HepG2 (cell line): ENCODE measurements around the gene P3H3. TPM values are rescaled to one million over a fixed set of nuclear protein-coding genes. Genes with fewer than 3 reads are reported as not detected.

ENCODE experiments used
- FOXC1 ChIP-seq: sonication (generic); formaldehyde crosslinking; IDR thresholded peaks from 2 replicates; pipeline ENCODE4 v1.8.0; 2022; ENCODE audit warnings: mild to moderate bottlenecking, missing genetic modification reagents, borderline replicate concordance
- HBP1 ChIP-seq: IDR thresholded peaks from 2 replicates; pipeline ENCODE4 v1.6.1; 2016; ENCODE audit warnings: low read depth, control low read depth
- HOXA3 ChIP-seq: sonication (generic); formaldehyde crosslinking; IDR thresholded peaks from 2 replicates; pipeline ENCODE4 v1.5.0; 2020; ENCODE audit warnings: missing genetic modification reagents
- MXD4 ChIP-seq: IDR thresholded peaks from 2 replicates; pipeline ENCODE4 v1.6.1; 2016; ENCODE audit warnings: mild to moderate bottlenecking, missing biosample characterization, missing genetic modification reagents
- NR1H2 ChIP-seq: sonication (generic); formaldehyde crosslinking; IDR thresholded peaks from 2 replicates; pipeline ENCODE4 v1.8.1; 2022; ENCODE audit warnings: low read depth, missing genetic modification reagents, borderline replicate concordance
- PHF20 ChIP-seq: sonication (generic); formaldehyde crosslinking; IDR thresholded peaks from 2 replicates; pipeline ENCODE4 v1.5.0; 2020; ENCODE audit warnings: mild to moderate bottlenecking, missing genetic modification reagents
- PRMT3 ChIP-seq: sonication (generic); formaldehyde crosslinking; IDR thresholded peaks from 2 replicates; pipeline ENCODE4 v1.8.1; 2022; ENCODE audit warnings: low read depth, mild to moderate bottlenecking, moderate library complexity, missing genetic modification reagents, borderline replicate concordance
- SNAPC4 ChIP-seq: sonication (generic); formaldehyde crosslinking; IDR thresholded peaks from 2 replicates; pipeline ENCODE4 v1.4.0; 2020; ENCODE audit warnings: mild to moderate bottlenecking, missing genetic modification reagents
- TP53 ChIP-seq: sonication (generic); formaldehyde crosslinking; conservative IDR thresholded peaks from 2 replicates; pipeline ENCODE4 v1.4.0; 2020; ENCODE audit warnings: missing genetic modification reagents
- TRIM22 ChIP-seq: fragments of 450-650 bp; IDR thresholded peaks from 2 replicates; pipeline ENCODE4 v1.6.1; 2017
- ZFP37 ChIP-seq: sonication (generic); formaldehyde crosslinking; IDR thresholded peaks from 2 replicates; pipeline ENCODE4 v1.4.0; 2020; ENCODE audit warnings: missing genetic modification reagents, borderline replicate concordance
- ZNF687 ChIP-seq: sonication (generic); formaldehyde crosslinking; IDR thresholded peaks from 2 replicates; pipeline ENCODE4 v1.5.1; 2020; ENCODE audit warnings: mild to moderate bottlenecking, missing genetic modification reagents, moderate library complexity
- polyA plus RNA-seq, 8 experiments: library from polyadenylated mRNA; depleted of rRNA in 3 of 8; stranded (reverse) in 7 of 8; unstranded in 1 of 8; fragments of >200 nt; fragmentation: Illumina TruSeq in 4 of 8; extraction: Trizol in 4 of 8; gene quantifications; 2 replicates each; pipeline versions ENCODE4 v1.2.1 to v1.2.3, GENCODE V29; 2011 to 2016; ENCODE audit warnings: low read depth in 4 of 8, missing spikeins in 1 of 8, mixed read lengths in 1 of 8; ENCODE audit not compliant: insufficient read depth in 1 of 8
- total RNA-seq, 5 experiments: library from RNA; depleted of rRNA; stranded (reverse); fragments of >200 nt; fragmentation: Illumina TruSeq; extraction: Trizol; gene quantifications; 2 replicates each; pipeline ENCODE4 v1.2.3, GENCODE V29; 2016; ENCODE audit warnings: low read depth in 1 of 5

The P3H3 gene
- total and polyA plus RNA-seq, 2 of the 13 experiments (the other 11 are each of a cell fraction or from before 2014, with no cell fraction given) = 20.1 to 20.5 TPM

GRCh38 chr12:6829536-6830220, 1.5 kb downstream of the P3H3 start (continued):
- no peak for TF ChIP-seq SNAPC4 (CRISPR knock-in tag)
- TF ChIP-seq TRIM22 = no peak
- TF ChIP-seq PRMT3 (CRISPR knock-in tag) = 0 out of 2 replicates have a peak, but pooled peaks have one; percentile 9
- TF ChIP-seq ZNF687 (CRISPR knock-in tag) = peak; percentile 68
- 0 out of 2 replicates have a peak, but pooled peaks have one; percentile 76 for TF ChIP-seq FOXC1 (CRISPR knock-in tag)
- TF ChIP-seq HOXA3 = peak; percentile 47; the same call in 1 of the 2 replicates
- TF ChIP-seq HBP1 (CRISPR knock-in tag) = no peak
- 0 out of 2 replicates have a peak, but pooled peaks have one; percentile 42 for TF ChIP-seq TP53 (CRISPR knock-in tag)
- TF ChIP-seq ZFP37 (CRISPR knock-in tag) = 0 out of 2 replicates have a peak, but pooled peaks have one; percentile 54
- 0 out of 2 replicates have a peak, but pooled peaks have one; percentile 9 for TF ChIP-seq MXD4 (CRISPR knock-in tag)
- peak; percentile 16 for TF ChIP-seq PHF20 (CRISPR knock-in tag)
- TF ChIP-seq NR1H2 = peak; percentile 39; the same call in 1 of the 2 replicates
